Keratinocyte (primary cell): ENCODE data around the gene NEU2. TPM values are rescaled to one million over a fixed set of nuclear protein-coding genes. Genes with fewer than 3 reads are reported as not detected.
A peak's percentile ranks its signal among the peaks of the same experiment; 100 is the strongest.

Source experiments
- DNase-seq: peaks from one replicate; pipeline ENCODE4 v3.0.0-alpha.2; 2011; ENCODE audit warnings: low read depth, missing footprints, low spot score
- FAIRE-seq: peaks from 2 replicates; lab custom pipeline; 2011; peaks lifted over from hg19 to GRCh38; lab: Jason Lieb, UNC
- H2AFZ ChIP-seq: 2 replicates; pipeline ENCODE4 v1.6.0; 2012; ENCODE audit warnings: low read length, control low read depth, inconsistent platforms; ENCODE audit not compliant: control insufficient read depth
- H3K27ac ChIP-seq: 2 replicates; pipeline ENCODE4 v1.5.1; 2011; ENCODE audit warnings: low read length; ENCODE audit not compliant: control insufficient read depth, insufficient read depth
- H3K27me3 ChIP-seq: 3 replicates; pipeline ENCODE4 v1.6.0; 2011; ENCODE audit warnings: low read length; ENCODE audit not compliant: control insufficient read depth, insufficient read depth; ENCODE audit errors: extremely low read depth
- H3K36me3 ChIP-seq, 2 experiments: 2 replicates in 1 of 2; 3 replicates in 1 of 2; pipeline ENCODE4 v1.5.1; 2011; ENCODE audit warnings: low read length in 2 of 2, mild to moderate bottlenecking in 1 of 2; ENCODE audit not compliant: control insufficient read depth in 2 of 2, insufficient read depth in 2 of 2; ENCODE audit errors: extremely low read depth in 1 of 2
- H3K4me1 ChIP-seq: 3 replicates; pipeline ENCODE4 v1.5.1; 2011; ENCODE audit warnings: low read length; ENCODE audit not compliant: control insufficient read depth, insufficient read depth; ENCODE audit errors: extremely low read depth
- H3K4me2 ChIP-seq: 3 replicates; pipeline ENCODE4 v1.6.0; 2011; ENCODE audit warnings: low read depth, low read length; ENCODE audit not compliant: control insufficient read depth, insufficient read depth; ENCODE audit errors: extremely low read depth
- H3K4me3 ChIP-seq, 3 experiments: fragments of 200-600 bp in 1 of 3; sonication (generic) in 1 of 3; 2 replicates in 2 of 3; 3 replicates in 1 of 3; pipeline ENCODE4 v1.5.1; 2011 to 2016; ENCODE audit warnings: low read length in 3 of 3, mild to moderate bottlenecking in 3 of 3, control low read depth in 2 of 3, inconsistent platforms in 1 of 3, low read depth in 1 of 3, mixed read lengths in 1 of 3, mixed run types in 1 of 3, moderate library complexity in 1 of 3; ENCODE audit not compliant: control insufficient read depth in 2 of 3, insufficient read depth in 2 of 3; ENCODE audit errors: extremely low read depth in 1 of 3
- H3K79me2 ChIP-seq: 2 replicates; pipeline ENCODE4 v1.6.0; 2012; ENCODE audit warnings: low read length; ENCODE audit not compliant: control insufficient read depth, insufficient read depth
- H3K9ac ChIP-seq: 3 replicates; pipeline ENCODE4 v1.6.0; 2011; ENCODE audit warnings: low read length; ENCODE audit not compliant: control insufficient read depth, insufficient read depth; ENCODE audit errors: extremely low read depth
- H3K9me1 ChIP-seq: 3 replicates; pipeline ENCODE4 v1.6.0; 2011; ENCODE audit warnings: low read length; ENCODE audit not compliant: control insufficient read depth, insufficient read depth; ENCODE audit errors: extremely low read depth
- H3K9me3 ChIP-seq: 2 replicates; pipeline ENCODE4 v1.5.1; 2012; ENCODE audit warnings: low read depth, low read length; ENCODE audit not compliant: control insufficient read depth
- H4K20me1 ChIP-seq: 3 replicates; pipeline ENCODE4 v1.6.0; 2011; ENCODE audit warnings: low read length; ENCODE audit not compliant: control insufficient read depth, insufficient read depth; ENCODE audit errors: extremely low read depth
- CTCF ChIP-seq, 3 experiments: IDR thresholded peaks in 1 of 3; conservative IDR thresholded peaks in 1 of 3; optimal IDR thresholded peaks in 1 of 3; 2 replicates in 2 of 3; 3 replicates in 1 of 3; pipeline versions ENCODE3 to v1.5.1; 2011; ENCODE audit warnings: low read length in 3 of 3, mild to moderate bottlenecking in 3 of 3, moderate library complexity in 2 of 3, control low read depth in 1 of 3, inconsistent platforms in 1 of 3; ENCODE audit not compliant: insufficient read depth in 2 of 3; ENCODE audit errors: extremely low read depth in 1 of 3
- EZH2 ChIP-seq: IDR thresholded peaks from one replicate; pipeline ENCODE4 v1.6.1; 2012; ENCODE audit warnings: inconsistent platforms, mild to moderate bottlenecking, low read length, moderate library complexity
- dilution Hi-C: fragments of 300-500 bp; cut with MboI; formaldehyde crosslinking; loops from one replicate; pipeline ENCODE4 v1.7.0; 2020; ENCODE audit warnings: low sequenced_read_pairs; ENCODE audit not compliant: extremely low pct_ligation_motif_present
- polyA plus RNA-seq, 5 experiments: library from polyadenylated mRNA; depleted of rRNA in 3 of 5; stranded (reverse) in 3 of 5; stranded (forward) in 1 of 5; unstranded in 1 of 5; fragments of >200 nt; gene quantifications; 1 replicate in 1 of 5; 2 replicates in 3 of 5; 3 replicates in 1 of 5; pipeline versions ENCODE4 v1.2.1 to v1.2.3, GENCODE V29; 2011 to 2012; ENCODE audit warnings: missing spikeins in 2 of 5, low read depth in 1 of 5, low replicate concordance in 1 of 5

Gene NEU2
- polyA plus RNA-seq, 1 donor (not counting 4 experiments of a cell fraction or from before 2014, with no cell fraction given), result not detected

- dilution Hi-C loops, result no loop called here
- Histone ChIP-seq H2AFZ (no peak overlapping the region), H3K4me3 (no peak overlapping the region), H3K9me3 (peaks cover 3% of the 10 kb centered on the region), H3K27ac (no peak overlapping the region), H4K20me1 (no peaks in the 10 kb centered on the region), H3K79me2 (no peaks in the 10 kb centered on the region), H3K4me1 (peaks cover 17% of the 10 kb centered on the region), H3K27me3 (no peaks in the 10 kb centered on the region), H3K9ac (no peak overlapping the region), H3K9me1 (no peaks in the 10 kb centered on the region), H3K4me2 (no peak overlapping the region), H3K36me3 (no peaks in the 10 kb centered on the region)
- no peak for DNase-seq
- TF ChIP-seq CTCF (optimal IDR thresholded peaks at IDR 0.05 in 1 of 3, IDR thresholded peaks at IDR 0.05 in 1 of 3, conservative IDR thresholded peaks at IDR 0.05 in 1 of 3; ENCODE audit: extremely low read depth in 1 of 3, insufficient read depth in 2 of 3, low read length in 3 of 3) (no peak), EZH2 (no peak)
- no peak for FAIRE-seq
These were observed 644 bp upstream of the NEU2 start for GRCh38 chr2:233031556-233032500.

DNA sequence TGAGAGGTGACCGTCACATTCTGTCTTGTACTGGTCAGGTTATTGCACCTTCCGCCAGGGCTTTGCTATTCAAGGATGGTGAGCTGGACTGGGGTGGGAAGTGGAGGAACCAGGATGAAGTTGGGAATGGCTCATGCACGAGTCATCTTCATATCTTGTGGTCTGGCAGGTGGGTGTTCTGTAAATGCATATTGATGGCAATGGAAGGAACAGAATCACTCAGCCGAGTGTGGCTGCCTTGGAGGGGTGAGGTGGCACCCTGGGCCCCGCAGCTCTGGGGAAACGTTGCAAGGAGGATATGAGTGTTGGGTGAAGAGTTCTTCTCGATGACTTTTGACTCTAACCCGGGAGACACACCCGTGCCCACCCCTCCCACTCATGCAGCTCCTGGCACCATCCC lies 1.2 kb downstream of the NEU2 start:
- dilution Hi-C loops, result no loop called here
- FAIRE-seq (peak; percentile 93), DNase-seq (no peak)
- H4K20me1 ChIP-seq, result no peaks in the 10 kb centered on the region
- H3K79me2 ChIP-seq, result no peaks in the 10 kb centered on the region
- no peak overlapping the region for H3K9ac ChIP-seq
- no peak for TF ChIP-seq EZH2
- TF ChIP-seq CTCF (optimal IDR thresholded peaks at IDR 0.05 in 1 of 3, IDR thresholded peaks at IDR 0.05 in 1 of 3, conservative IDR thresholded peaks at IDR 0.05 in 1 of 3; ENCODE audit: extremely low read depth in 1 of 3, insufficient read depth in 2 of 3, low read length in 3 of 3), result no peak
- no peaks in the 10 kb centered on the region for H3K36me3 ChIP-seq
- H2AFZ ChIP-seq, result no peak overlapping the region
- H3K4me1 ChIP-seq, result peaks cover 15% of the 10 kb centered on the region
- H3K4me2 ChIP-seq, result peak overlapping the region; percentile 28
- no peaks in the 10 kb centered on the region for H3K9me1 ChIP-seq
- H3K27ac ChIP-seq, result no peak overlapping the region
- H3K9me3 ChIP-seq, result peaks cover 3% of the 10 kb centered on the region
- no peak overlapping the region for H3K4me3 ChIP-seq
- no peaks in the 10 kb centered on the region for H3K27me3 ChIP-seq
